ENCODE data around the gene ABCC8. TPM values are rescaled to one million over a fixed set of nuclear protein-coding genes. Genes with fewer than 3 reads are reported as not detected.

The ABCC8 gene
- total RNA-seq, 5 donors from 2014 or later (not counting 1 experiment from before 2014, with no cell fraction given) = not detected

DNA sequence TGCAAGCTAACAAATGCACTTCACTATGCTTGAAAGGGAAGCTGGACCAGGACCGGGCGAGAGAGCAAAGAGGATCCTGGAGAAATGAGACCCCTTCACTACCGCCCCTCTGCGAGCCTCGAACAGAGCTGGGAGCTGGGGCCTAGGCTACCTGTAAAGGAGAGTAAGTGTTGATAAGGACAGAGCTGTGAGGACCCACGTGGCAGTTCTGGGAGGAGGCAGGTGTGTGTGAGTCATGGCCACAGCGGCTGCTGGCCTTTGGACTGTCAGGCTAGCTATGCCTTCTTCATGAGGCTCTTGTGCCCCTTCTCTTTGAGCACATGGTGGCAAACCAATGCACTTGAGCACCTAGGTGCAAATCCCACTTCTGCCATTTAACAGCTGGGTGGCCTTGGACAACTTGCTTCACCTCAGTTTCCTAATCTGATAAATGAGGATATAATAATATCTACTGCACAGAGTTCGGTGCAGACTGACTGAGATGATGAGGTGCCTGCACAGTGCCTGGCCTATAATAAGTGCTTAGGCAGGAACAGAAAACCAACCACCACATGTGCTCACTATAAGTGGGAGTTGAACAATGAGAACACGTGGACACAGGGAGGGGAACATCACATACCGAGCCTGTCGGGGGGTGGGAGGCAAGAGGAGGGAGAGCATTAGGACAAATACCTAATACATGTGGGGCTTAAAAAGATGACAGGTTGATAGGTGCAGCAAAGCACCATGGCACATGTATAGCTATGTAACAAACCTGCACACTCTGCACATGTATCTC is 52.9 kb downstream of the ABCC8 start:
- no peak overlapping the region for H3K27ac Mint-ChIP-seq
- no peaks in the 10 kb centered on the region for H3K9me3 ChIP-seq
- H3K27me3 ChIP-seq (replicated peaks in 1 of 2; ENCODE audit: control insufficient read depth in 2 of 2, extremely low read depth in 1 of 2, insufficient read depth in 2 of 2, low read length in 1 of 2) = peaks cover 0 to 41% of the 10 kb centered on the region in 2 experiments
- WGBS (ENCODE audit: insufficient coverage) = 69% methylated on average over 2 of the region's 11 CpGs
- no peaks in the 10 kb centered on the region for H3K36me3 ChIP-seq (ENCODE audit: control insufficient read depth in 2 of 2, extremely low read depth in 1 of 2, insufficient read depth in 1 of 2, low read length in 1 of 2)
- no peak for ATAC-seq (replicated peaks in 1 of 4)
- no peaks in the 10 kb centered on the region for H3K9me3 Mint-ChIP-seq
- DNase-seq = no peak
- no peaks in the 10 kb centered on the region for H3K4me1 ChIP-seq (ENCODE audit: control insufficient read depth in 1 of 2, extremely low read depth in 1 of 2, insufficient read depth in 2 of 2, low read length in 2 of 2)
- H3K27ac ChIP-seq (ENCODE audit: low read length) = no peak overlapping the region
- ChIA-PET CTCF (no interaction called here), POLR2A (no interaction called here)
- H3K36me3 Mint-ChIP-seq = no peaks in the 10 kb centered on the region
- no peak overlapping the region for H3K4me3 Mint-ChIP-seq
- H3K4me3 ChIP-seq (ENCODE audit: control insufficient read depth in 1 of 2, extremely low read depth in 1 of 2, low read length in 1 of 2) = no peak overlapping the region
- no peaks in the 10 kb centered on the region for H3K4me1 Mint-ChIP-seq
- H3K27me3 Mint-ChIP-seq = peaks cover 20 to 39% of the 10 kb centered on the region in 2 donors

DNA sequence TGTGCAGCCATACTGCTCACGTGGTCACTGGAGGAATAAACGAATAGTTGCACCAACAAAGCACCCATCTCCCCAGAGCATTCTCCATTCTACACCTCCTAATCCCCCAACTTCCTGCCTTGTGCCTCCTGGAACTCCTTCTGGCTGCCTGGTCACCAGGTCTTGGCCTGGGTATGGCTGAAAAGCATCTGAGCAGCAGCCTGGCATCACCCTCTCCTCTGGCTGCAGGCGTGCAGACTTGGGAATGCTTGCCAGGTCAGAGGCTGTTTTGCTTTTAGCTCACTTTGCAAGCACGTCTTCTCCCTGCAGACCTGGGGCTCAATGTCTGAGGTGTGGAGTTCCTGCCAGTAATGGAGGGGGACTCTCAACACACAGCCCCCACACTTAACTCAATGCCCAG is 54.9 kb downstream of the ABCC8 start:
- H3K9me3 Mint-ChIP-seq = no peaks in the 10 kb centered on the region
- Histone ChIP-seq H3K36me3 (ENCODE audit: control insufficient read depth in 2 of 2, extremely low read depth in 1 of 2, insufficient read depth in 1 of 2, low read length in 1 of 2) (no peaks in the 10 kb centered on the region), H3K27ac (ENCODE audit: low read length) (no peak overlapping the region), H3K4me3 (ENCODE audit: control insufficient read depth in 1 of 2, extremely low read depth in 1 of 2, low read length in 1 of 2) (no peak overlapping the region), H3K27me3 (replicated peaks in 1 of 2; ENCODE audit: control insufficient read depth in 2 of 2, extremely low read depth in 1 of 2, insufficient read depth in 2 of 2, low read length in 1 of 2) (peaks cover 0 to 35% of the 10 kb centered on the region in 2 experiments), H3K9me3 (no peaks in the 10 kb centered on the region), H3K4me1 (ENCODE audit: control insufficient read depth in 1 of 2, extremely low read depth in 1 of 2, insufficient read depth in 2 of 2, low read length in 2 of 2) (no peaks in the 10 kb centered on the region)
- no peak overlapping the region for H3K27ac Mint-ChIP-seq
- ChIA-PET CTCF (no interaction called here), POLR2A (no interaction called here)
- no peak overlapping the region for H3K4me3 Mint-ChIP-seq
- H3K36me3 Mint-ChIP-seq = no peaks in the 10 kb centered on the region
- 73% methylated on average over 2 of the region's 4 CpGs for WGBS (ENCODE audit: insufficient coverage)
- DNase-seq (no peak), ATAC-seq (replicated peaks in 1 of 4) (no peak)
- peaks cover 27 to 49% of the 10 kb centered on the region in 2 donors for H3K27me3 Mint-ChIP-seq
- H3K4me1 Mint-ChIP-seq = no peaks in the 10 kb centered on the region

DNA sequence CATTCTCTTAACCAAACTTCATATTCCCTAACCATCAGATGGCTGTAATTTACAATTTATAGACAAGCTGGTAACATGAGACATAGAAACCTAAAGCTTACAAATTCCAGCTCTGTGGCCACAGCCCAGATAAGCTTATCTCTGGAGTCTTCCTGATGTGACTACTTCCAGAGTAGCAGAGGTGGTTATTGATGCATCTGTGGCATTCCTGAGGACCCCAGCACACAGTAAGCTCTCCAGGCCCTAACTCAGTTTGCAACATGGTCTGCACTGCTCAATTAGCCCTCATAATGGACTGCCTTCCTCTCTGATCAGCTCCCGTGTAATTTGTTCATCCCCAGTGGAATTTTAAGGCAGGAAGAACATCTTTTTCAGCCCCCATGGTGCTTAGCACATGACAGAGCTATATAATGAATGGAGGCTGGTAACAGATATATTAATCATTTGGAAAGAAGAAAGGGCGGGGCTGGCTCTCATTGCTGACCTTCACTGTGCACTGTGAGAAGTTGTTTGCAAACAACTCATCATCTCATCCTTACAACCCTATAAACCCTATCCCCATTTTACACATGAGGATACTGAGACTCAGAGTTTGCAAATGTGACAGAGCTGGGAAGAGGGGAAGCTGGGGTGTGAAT is 58.1 kb downstream of the ABCC8 start:
- Histone ChIP-seq H3K9me3 (no peaks in the 10 kb centered on the region), H3K27ac (ENCODE audit: low read length) (no peak overlapping the region), H3K36me3 (ENCODE audit: control insufficient read depth in 2 of 2, extremely low read depth in 1 of 2, insufficient read depth in 1 of 2, low read length in 1 of 2) (no peaks in the 10 kb centered on the region), H3K27me3 (replicated peaks in 1 of 2; ENCODE audit: control insufficient read depth in 2 of 2, extremely low read depth in 1 of 2, insufficient read depth in 2 of 2, low read length in 1 of 2) (peaks cover 0 to 49% of the 10 kb centered on the region in 2 experiments), H3K4me3 (ENCODE audit: control insufficient read depth in 1 of 2, extremely low read depth in 1 of 2, low read length in 1 of 2) (no peak overlapping the region), H3K4me1 (ENCODE audit: control insufficient read depth in 1 of 2, extremely low read depth in 1 of 2, insufficient read depth in 2 of 2, low read length in 2 of 2) (peaks cover 2 to 5% of the 10 kb centered on the region in 2 experiments)
- Mint-ChIP-seq H3K4me3 (no peak overlapping the region), H3K36me3 (no peaks in the 10 kb centered on the region), H3K4me1 (peaks cover 0 to 6% (median 2%) of the 10 kb centered on the region in 3 donors), H3K27ac (no peak overlapping the region), H3K9me3 (no peaks in the 10 kb centered on the region), H3K27me3 (peaks cover 34 to 61% of the 10 kb centered on the region in 2 donors)
- no CpG with 5 or more reads among the region's 2 CpGs for WGBS (ENCODE audit: insufficient coverage)
- ATAC-seq (replicated peaks in 1 of 4) (no peak), DNase-seq (no peak)
- POLR2A ChIA-PET = no interaction called here
- CTCF ChIA-PET = no interaction called here

DNA sequence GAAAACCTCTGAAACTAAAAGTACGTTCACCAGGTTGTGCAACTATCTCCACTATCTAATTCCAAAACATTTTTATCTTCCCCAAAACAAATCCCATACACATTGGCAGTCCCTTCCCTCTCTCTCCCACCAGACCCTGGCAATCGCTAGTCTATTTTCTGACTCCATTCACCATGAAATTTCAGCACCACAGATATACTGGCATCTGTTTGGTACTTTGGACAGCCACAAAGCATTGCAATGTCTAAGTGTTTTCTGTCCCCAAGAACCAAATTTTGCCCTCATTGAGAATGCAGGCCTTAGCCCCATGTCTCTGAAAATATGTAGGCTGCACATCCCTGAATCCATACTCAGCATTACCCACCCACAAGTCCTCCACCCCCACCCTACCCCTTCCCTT is 60.2 kb downstream of the ABCC8 start:
- H3K27me3 ChIP-seq (replicated peaks in 1 of 2; ENCODE audit: control insufficient read depth in 2 of 2, extremely low read depth in 1 of 2, insufficient read depth in 2 of 2, low read length in 1 of 2) = peaks cover 0 to 45% of the 10 kb centered on the region in 2 experiments
- H3K27ac Mint-ChIP-seq = no peak overlapping the region

DNA sequence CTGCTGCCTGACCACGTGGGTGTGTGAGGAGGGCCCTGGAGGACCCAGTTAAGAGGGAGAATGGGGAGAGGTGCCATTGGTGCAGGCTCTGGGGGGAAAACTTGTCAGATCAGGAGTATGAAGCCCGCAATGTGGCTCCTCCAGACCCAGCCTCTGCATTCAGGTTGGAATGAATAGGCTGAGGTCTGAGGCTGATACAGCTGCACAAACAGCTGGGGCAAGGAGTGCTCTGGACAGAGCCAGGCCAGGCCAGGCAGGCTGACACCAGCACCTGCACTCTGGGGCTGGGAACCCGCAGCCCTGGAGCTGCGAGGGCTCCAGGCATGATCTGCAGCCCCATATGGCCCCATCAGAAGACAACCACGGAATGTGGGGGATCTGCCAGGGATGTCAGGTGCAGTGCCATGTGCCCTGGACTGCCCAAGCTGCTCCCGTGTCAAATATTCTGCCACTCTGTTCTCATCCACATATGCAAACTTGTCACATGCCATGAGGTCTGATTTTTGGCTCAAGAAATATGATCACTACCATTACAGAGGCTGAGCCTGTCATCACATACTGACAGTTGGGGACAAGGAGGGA is 61.0 kb downstream of the ABCC8 start:
- ATAC-seq (replicated peaks in 1 of 4) = no peak
- Mint-ChIP-seq H3K27me3 (peaks cover 26 to 46% of the 10 kb centered on the region in 2 donors), H3K9me3 (no peaks in the 10 kb centered on the region), H3K27ac (peak overlapping the region in 1 of 2 donors; percentile 11), H3K4me3 (no peak overlapping the region), H3K36me3 (no peaks in the 10 kb centered on the region), H3K4me1 (peaks cover 0 to 6% (median 2%) of the 10 kb centered on the region in 3 donors)
- POLR2A ChIA-PET = no interaction called here
- CTCF ChIA-PET = no interaction called here
- Histone ChIP-seq H3K4me3 (ENCODE audit: control insufficient read depth in 1 of 2, extremely low read depth in 1 of 2, low read length in 1 of 2) (no peak overlapping the region), H3K27me3 (replicated peaks in 1 of 2; ENCODE audit: control insufficient read depth in 2 of 2, extremely low read depth in 1 of 2, insufficient read depth in 2 of 2, low read length in 1 of 2) (peaks cover 0 to 44% of the 10 kb centered on the region in 2 experiments), H3K27ac (ENCODE audit: low read length) (no peak overlapping the region), H3K9me3 (no peaks in the 10 kb centered on the region), H3K4me1 (ENCODE audit: control insufficient read depth in 1 of 2, extremely low read depth in 1 of 2, insufficient read depth in 2 of 2, low read length in 2 of 2) (peaks cover 2 to 5% of the 10 kb centered on the region in 2 experiments), H3K36me3 (ENCODE audit: control insufficient read depth in 2 of 2, extremely low read depth in 1 of 2, insufficient read depth in 1 of 2, low read length in 1 of 2) (no peaks in the 10 kb centered on the region)
- WGBS (ENCODE audit: insufficient coverage) = 24% methylated on average over 5 of the region's 6 CpGs
- no peak for DNase-seq

More for the DNA sequence above, 60.2 kb downstream of the ABCC8 start:
- Histone ChIP-seq H3K4me3 (ENCODE audit: control insufficient read depth in 1 of 2, extremely low read depth in 1 of 2, low read length in 1 of 2) (no peak overlapping the region), H3K27ac (ENCODE audit: low read length) (no peak overlapping the region), H3K9me3 (no peaks in the 10 kb centered on the region), H3K4me1 (ENCODE audit: control insufficient read depth in 1 of 2, extremely low read depth in 1 of 2, insufficient read depth in 2 of 2, low read length in 2 of 2) (peaks cover 2 to 5% of the 10 kb centered on the region in 2 experiments), H3K36me3 (ENCODE audit: control insufficient read depth in 2 of 2, extremely low read depth in 1 of 2, insufficient read depth in 1 of 2, low read length in 1 of 2) (no peaks in the 10 kb centered on the region)
- CTCF ChIA-PET = no interaction called here
- no peaks in the 10 kb centered on the region for H3K9me3 Mint-ChIP-seq
- POLR2A ChIA-PET = no interaction called here
- H3K4me3 Mint-ChIP-seq = no peak overlapping the region
- DNase-seq = no peak
- no peaks in the 10 kb centered on the region for H3K36me3 Mint-ChIP-seq
- H3K4me1 Mint-ChIP-seq = peaks cover 0 to 6% (median 2%) of the 10 kb centered on the region in 3 donors
- H3K27me3 Mint-ChIP-seq = peaks cover 33 to 53% of the 10 kb centered on the region in 2 donors
- ATAC-seq (replicated peaks in 1 of 4) = no peak
- WGBS (ENCODE audit: insufficient coverage) = 64% methylated on average over 2 of the region's 2 CpGs

DNA sequence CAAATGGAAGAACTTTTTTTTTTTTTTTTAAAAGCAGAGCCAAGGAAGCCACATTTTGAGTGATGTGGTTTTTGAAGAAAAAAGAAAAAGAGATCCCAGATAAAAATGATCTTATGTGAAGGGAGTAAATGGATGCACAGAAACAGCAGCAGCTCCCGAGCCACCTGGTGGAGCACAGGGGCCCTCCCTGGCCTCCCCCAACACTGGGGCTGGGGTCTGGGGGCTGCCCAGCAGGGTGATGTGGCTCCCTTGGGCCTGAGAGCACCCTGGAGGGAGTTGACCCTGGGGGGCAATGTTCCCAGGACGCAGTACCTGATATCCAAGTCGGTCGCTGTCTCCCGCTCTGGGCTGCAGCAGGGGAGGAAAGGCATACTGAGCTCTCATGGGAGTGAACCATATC is 61.7 kb downstream of the ABCC8 start:
- ATAC-seq (replicated peaks in 1 of 4) = no peak
- Mint-ChIP-seq H3K27ac (peak overlapping the region in 1 of 2 donors; percentile 11), H3K9me3 (no peaks in the 10 kb centered on the region), H3K27me3 (peaks cover 26 to 43% of the 10 kb centered on the region in 2 donors), H3K4me3 (no peak overlapping the region), H3K4me1 (peaks cover 0 to 6% (median 2%) of the 10 kb centered on the region in 3 donors), H3K36me3 (no peaks in the 10 kb centered on the region)
- H3K9me3 ChIP-seq = no peaks in the 10 kb centered on the region
- no peak overlapping the region for H3K27ac ChIP-seq (ENCODE audit: low read length)
- H3K36me3 ChIP-seq (ENCODE audit: control insufficient read depth in 2 of 2, extremely low read depth in 1 of 2, insufficient read depth in 1 of 2, low read length in 1 of 2) = no peaks in the 10 kb centered on the region
- no peak overlapping the region for H3K4me3 ChIP-seq (ENCODE audit: control insufficient read depth in 1 of 2, extremely low read depth in 1 of 2, low read length in 1 of 2)
- H3K27me3 ChIP-seq (replicated peaks in 1 of 2; ENCODE audit: control insufficient read depth in 2 of 2, extremely low read depth in 1 of 2, insufficient read depth in 2 of 2, low read length in 1 of 2) = peaks cover 0 to 42% of the 10 kb centered on the region in 2 experiments
- H3K4me1 ChIP-seq (ENCODE audit: control insufficient read depth in 1 of 2, extremely low read depth in 1 of 2, insufficient read depth in 2 of 2, low read length in 2 of 2) = peaks cover 2 to 5% of the 10 kb centered on the region in 2 experiments
- DNase-seq = no peak
- CTCF ChIA-PET = no interaction called here
- POLR2A ChIA-PET = no interaction called here
- WGBS (ENCODE audit: insufficient coverage) = 69% methylated on average over 5 of the region's 5 CpGs

All from T-cell (primary cell).